Measurements from ENCODE around the gene STK36.

The STK36 gene

DNA sequence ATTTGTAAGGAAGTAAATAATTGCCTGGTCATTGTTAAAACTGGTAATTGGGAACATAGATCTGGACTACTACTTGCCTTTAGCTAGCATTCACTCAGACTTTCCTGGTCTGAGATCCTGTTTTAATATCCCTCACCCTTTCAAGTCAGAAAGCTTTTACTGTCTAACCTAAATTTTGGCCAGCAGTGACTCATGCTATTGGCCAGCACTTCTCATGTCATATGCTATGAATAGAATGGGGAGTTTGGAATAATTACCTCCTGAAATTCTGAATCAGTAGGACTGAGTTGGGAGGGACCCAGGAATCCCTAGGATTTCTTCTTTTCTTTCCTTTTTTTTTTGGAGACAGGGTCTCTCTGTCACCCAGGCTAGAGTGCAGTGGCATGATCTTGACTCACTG lies 19.3 kb downstream of the STK36 start:
- no peak for TF ChIP-seq ZNF274 (IDR thresholded peaks at IDR 0.05; ENCODE audit: low read depth, low read length)
- no peak for TF ChIP-seq SUZ12 (IDR thresholded peaks at IDR 0.05; ENCODE audit: extremely low read depth, insufficient read depth, insufficient read length)
- TF ChIP-seq YY1 (IDR thresholded peaks at IDR 0.05; ENCODE audit: insufficient read depth, insufficient read length): no peak
- Histone ChIP-seq H3K9me3 (ENCODE audit: insufficient read depth, low read length) (no peaks in the 10 kb centered on the region), H3K36me3 (ENCODE audit: insufficient read depth, insufficient read length, low read length) (peaks cover 60% of the 10 kb centered on the region), H3K4me3 (ENCODE audit: insufficient read length, low read depth) (no peak overlapping the region), H3K9ac (ENCODE audit: insufficient read length, low read depth) (no peak overlapping the region), H3K4me1 (ENCODE audit: insufficient read depth, insufficient read length) (peaks cover 7% of the 10 kb centered on the region), H3K27me3 (ENCODE audit: insufficient read depth, insufficient read length) (no peaks in the 10 kb centered on the region)
- DNase-seq (ENCODE audit: low read depth, low spot score): no peak

DNA sequence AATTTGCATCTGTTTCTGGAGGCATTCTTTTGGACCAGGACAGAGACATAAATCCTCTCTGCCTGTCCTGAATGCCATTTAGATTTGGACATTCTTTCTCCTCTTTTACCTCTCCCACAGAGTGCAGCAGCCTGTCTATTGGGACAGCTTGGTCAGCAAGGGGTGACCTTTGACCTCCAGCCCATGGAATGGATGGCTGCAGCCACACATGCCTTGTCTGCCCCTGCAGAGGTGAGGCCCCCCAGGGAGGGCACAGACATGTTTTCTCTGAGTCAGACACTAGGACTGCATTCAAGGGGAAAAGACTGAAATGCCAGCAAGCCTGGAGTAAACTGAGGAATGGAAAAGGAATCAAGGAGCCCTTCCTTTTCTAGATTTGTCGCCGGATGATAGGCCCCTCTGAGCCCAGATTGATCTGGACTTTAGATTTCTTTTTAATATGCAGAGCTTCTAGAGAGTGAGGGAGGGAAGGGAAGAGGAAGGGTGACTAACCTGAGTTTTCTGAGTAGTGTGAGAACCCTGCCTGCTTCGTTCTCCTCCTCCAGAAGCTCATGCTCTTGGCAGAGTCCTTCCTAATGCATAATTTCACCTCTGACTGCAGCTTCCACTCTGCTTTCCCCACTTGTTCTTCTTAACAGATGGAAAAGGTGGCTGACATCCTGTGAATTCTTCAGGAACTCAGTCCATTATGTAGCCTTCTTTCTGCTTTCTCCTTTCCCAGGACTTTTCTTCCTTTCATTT lies 22.7 kb downstream of the STK36 start:
- no peak for DNase-seq (ENCODE audit: low read depth, low spot score)
- H3K4me1 ChIP-seq (ENCODE audit: insufficient read depth, insufficient read length): peaks cover 7% of the 10 kb centered on the region
- H3K9ac ChIP-seq (ENCODE audit: insufficient read length, low read depth): no peak overlapping the region
- no peaks in the 10 kb centered on the region for H3K27me3 ChIP-seq (ENCODE audit: insufficient read depth, insufficient read length)
- H3K9me3 ChIP-seq (ENCODE audit: insufficient read depth, low read length): no peaks in the 10 kb centered on the region
- peaks cover 79% of the 10 kb centered on the region for H3K36me3 ChIP-seq (ENCODE audit: insufficient read depth, insufficient read length, low read length)
- no peak for TF ChIP-seq ZNF274 (IDR thresholded peaks at IDR 0.05; ENCODE audit: low read depth, low read length)
- no peak overlapping the region for H3K4me3 ChIP-seq (ENCODE audit: insufficient read length, low read depth)

GRCh38 chr2:218698885-218699284 lies 27.0 kb downstream of the STK36 start:
- no peaks in the 10 kb centered on the region for H3K27me3 ChIP-seq (ENCODE audit: insufficient read depth, insufficient read length)
- no peak overlapping the region for H3K9ac ChIP-seq (ENCODE audit: insufficient read length, low read depth)
- no peak for DNase-seq (ENCODE audit: low read depth, low spot score)
- TF ChIP-seq YY1 (IDR thresholded peaks at IDR 0.05; ENCODE audit: insufficient read depth, insufficient read length): no peak
- no peak for TF ChIP-seq SUZ12 (IDR thresholded peaks at IDR 0.05; ENCODE audit: extremely low read depth, insufficient read depth, insufficient read length)
- TF ChIP-seq ZNF274 (IDR thresholded peaks at IDR 0.05; ENCODE audit: low read depth, low read length): no peak
- peaks cover 67% of the 10 kb centered on the region for H3K36me3 ChIP-seq (ENCODE audit: insufficient read depth, insufficient read length, low read length)
- peaks cover 2% of the 10 kb centered on the region for H3K4me1 ChIP-seq (ENCODE audit: insufficient read depth, insufficient read length)
- no peak overlapping the region for H3K4me3 ChIP-seq (ENCODE audit: insufficient read length, low read depth)
- no peaks in the 10 kb centered on the region for H3K9me3 ChIP-seq (ENCODE audit: insufficient read depth, low read length)

- DNase-seq (ENCODE audit: low read depth, low spot score): no peak
- Histone ChIP-seq H3K4me3 (ENCODE audit: insufficient read length, low read depth) (no peak overlapping the region), H3K4me1 (ENCODE audit: insufficient read depth, insufficient read length) (no peaks in the 10 kb centered on the region), H3K36me3 (ENCODE audit: insufficient read depth, insufficient read length, low read length) (peaks cover 53% of the 10 kb centered on the region), H3K9me3 (ENCODE audit: insufficient read depth, low read length) (no peaks in the 10 kb centered on the region), H3K27me3 (ENCODE audit: insufficient read depth, insufficient read length) (no peaks in the 10 kb centered on the region), H3K9ac (ENCODE audit: insufficient read length, low read depth) (no peak overlapping the region)
- TF ChIP-seq SUZ12 (IDR thresholded peaks at IDR 0.05; ENCODE audit: extremely low read depth, insufficient read depth, insufficient read length) (no peak), ZNF274 (IDR thresholded peaks at IDR 0.05; ENCODE audit: low read depth, low read length) (no peak), YY1 (IDR thresholded peaks at IDR 0.05; ENCODE audit: insufficient read depth, insufficient read length) (no peak)
These were observed 29.9 kb downstream of the STK36 start for GRCh38 chr2:218701806-218702205.

DNA sequence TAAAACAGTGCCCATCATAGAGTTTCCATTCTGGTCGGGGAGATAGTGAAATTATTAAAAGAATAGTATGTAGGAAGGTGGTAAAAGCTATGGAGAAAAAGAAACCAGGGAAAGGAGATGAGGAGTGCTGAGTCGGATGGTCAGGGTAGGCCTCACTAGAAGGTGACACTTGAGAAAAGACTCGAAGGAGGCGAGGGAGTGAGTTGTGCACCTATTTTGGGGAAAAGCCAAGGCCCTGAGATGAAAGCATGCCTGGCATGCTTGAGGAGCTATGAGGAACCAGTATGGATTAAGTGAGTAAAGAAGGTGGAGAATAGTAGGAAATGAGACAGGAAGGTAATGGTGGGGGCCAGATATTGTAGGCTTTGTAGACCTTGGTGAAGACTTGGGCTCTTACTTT lies 31.5 kb downstream of the STK36 start:
- Histone ChIP-seq H3K9me3 (ENCODE audit: insufficient read depth, low read length) (no peaks in the 10 kb centered on the region), H3K9ac (ENCODE audit: insufficient read length, low read depth) (no peak overlapping the region), H3K27me3 (ENCODE audit: insufficient read depth, insufficient read length) (no peaks in the 10 kb centered on the region), H3K36me3 (ENCODE audit: insufficient read depth, insufficient read length, low read length) (peaks cover 38% of the 10 kb centered on the region), H3K4me3 (ENCODE audit: insufficient read length, low read depth) (no peak overlapping the region), H3K4me1 (ENCODE audit: insufficient read depth, insufficient read length) (no peaks in the 10 kb centered on the region)
- TF ChIP-seq SUZ12 (IDR thresholded peaks at IDR 0.05; ENCODE audit: extremely low read depth, insufficient read depth, insufficient read length): no peak
- TF ChIP-seq ZNF274 (IDR thresholded peaks at IDR 0.05; ENCODE audit: low read depth, low read length): no peak
- TF ChIP-seq YY1 (IDR thresholded peaks at IDR 0.05; ENCODE audit: insufficient read depth, insufficient read length): no peak
- DNase-seq (ENCODE audit: low read depth, low spot score): no peak

DNA sequence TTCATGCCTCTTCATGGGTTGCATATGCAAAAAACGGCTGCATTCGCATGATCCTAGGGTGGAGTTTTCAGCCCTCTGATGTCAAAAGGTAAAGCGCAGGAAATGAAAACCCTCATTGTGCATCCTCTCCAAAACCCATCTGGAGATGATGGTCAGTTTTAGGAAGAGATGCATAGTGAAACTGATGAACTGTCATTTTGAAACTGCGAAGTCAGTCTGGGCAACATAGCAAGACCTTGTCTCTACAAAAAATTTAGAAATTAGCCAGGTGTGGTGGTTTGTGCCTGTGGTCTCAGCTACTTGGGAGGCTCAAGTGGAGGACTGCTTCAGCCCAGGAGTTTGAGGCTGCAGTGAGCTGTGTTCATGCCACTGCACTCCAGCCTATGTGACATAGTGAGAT lies 36.2 kb downstream of the STK36 start:
- no peak for TF ChIP-seq ZNF274 (IDR thresholded peaks at IDR 0.05; ENCODE audit: low read depth, low read length)
- no peak for TF ChIP-seq SUZ12 (IDR thresholded peaks at IDR 0.05; ENCODE audit: extremely low read depth, insufficient read depth, insufficient read length)
- TF ChIP-seq YY1 (IDR thresholded peaks at IDR 0.05; ENCODE audit: insufficient read depth, insufficient read length): no peak
- no peaks in the 10 kb centered on the region for H3K4me1 ChIP-seq (ENCODE audit: insufficient read depth, insufficient read length)
- no peak for DNase-seq (ENCODE audit: low read depth, low spot score)

DNA sequence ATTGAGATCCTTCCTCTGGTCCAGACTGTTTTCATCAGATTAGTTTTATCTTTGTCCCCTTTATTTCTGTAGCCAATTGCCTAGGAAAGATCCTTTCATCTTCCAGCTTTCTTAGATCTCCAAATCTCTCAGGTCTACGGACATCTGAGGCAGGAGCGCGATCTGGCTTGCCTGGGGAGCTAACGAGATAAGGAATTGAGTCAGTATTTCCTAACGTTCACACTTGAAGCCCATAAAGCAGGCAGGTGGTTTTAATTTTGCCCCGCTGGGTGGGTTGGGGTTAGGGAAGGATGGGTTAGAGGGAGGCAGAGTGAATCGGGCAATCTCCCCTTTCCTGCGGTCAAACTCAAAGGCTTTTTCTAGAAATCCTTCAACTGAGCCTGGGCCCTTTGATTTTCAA lies 38.0 kb downstream of the STK36 start:
- H3K4me1 ChIP-seq (ENCODE audit: insufficient read depth, insufficient read length): no peaks in the 10 kb centered on the region

More for the DNA sequence above, 36.2 kb downstream of the STK36 start:
- no peak overlapping the region for H3K9ac ChIP-seq (ENCODE audit: insufficient read length, low read depth)
- no peaks in the 10 kb centered on the region for H3K9me3 ChIP-seq (ENCODE audit: insufficient read depth, low read length)
- H3K36me3 ChIP-seq (ENCODE audit: insufficient read depth, insufficient read length, low read length): peaks cover 13% of the 10 kb centered on the region
- H3K4me3 ChIP-seq (ENCODE audit: insufficient read length, low read depth): no peak overlapping the region
- no peaks in the 10 kb centered on the region for H3K27me3 ChIP-seq (ENCODE audit: insufficient read depth, insufficient read length)

More for the DNA sequence above, 38.0 kb downstream of the STK36 start:
- DNase-seq (ENCODE audit: low read depth, low spot score): no peak
- Histone ChIP-seq H3K36me3 (ENCODE audit: insufficient read depth, insufficient read length, low read length) (peaks cover 27% of the 10 kb centered on the region), H3K9ac (ENCODE audit: insufficient read length, low read depth) (no peak overlapping the region), H3K27me3 (ENCODE audit: insufficient read depth, insufficient read length) (no peaks in the 10 kb centered on the region), H3K4me3 (ENCODE audit: insufficient read length, low read depth) (no peak overlapping the region), H3K9me3 (ENCODE audit: insufficient read depth, low read length) (no peaks in the 10 kb centered on the region)
- TF ChIP-seq ZNF274 (IDR thresholded peaks at IDR 0.05; ENCODE audit: low read depth, low read length) (no peak), YY1 (IDR thresholded peaks at IDR 0.05; ENCODE audit: insufficient read depth, insufficient read length) (no peak)

All from NT2/D1 (cell line).